ENCODE measurements around the gene EPHB2. TPM values are rescaled to one million over a fixed set of nuclear protein-coding genes. Genes with fewer than 3 reads are reported as not detected.

EPHB2 gene
- total and polyA plus RNA-seq, 7 donors: 1.2 to 38.6 (median 3.0) TPM

GRCh38 chr1:22875241-22875640, 164.6 kb downstream of the EPHB2 start:
- TF ChIP-seq, protein P1, sequence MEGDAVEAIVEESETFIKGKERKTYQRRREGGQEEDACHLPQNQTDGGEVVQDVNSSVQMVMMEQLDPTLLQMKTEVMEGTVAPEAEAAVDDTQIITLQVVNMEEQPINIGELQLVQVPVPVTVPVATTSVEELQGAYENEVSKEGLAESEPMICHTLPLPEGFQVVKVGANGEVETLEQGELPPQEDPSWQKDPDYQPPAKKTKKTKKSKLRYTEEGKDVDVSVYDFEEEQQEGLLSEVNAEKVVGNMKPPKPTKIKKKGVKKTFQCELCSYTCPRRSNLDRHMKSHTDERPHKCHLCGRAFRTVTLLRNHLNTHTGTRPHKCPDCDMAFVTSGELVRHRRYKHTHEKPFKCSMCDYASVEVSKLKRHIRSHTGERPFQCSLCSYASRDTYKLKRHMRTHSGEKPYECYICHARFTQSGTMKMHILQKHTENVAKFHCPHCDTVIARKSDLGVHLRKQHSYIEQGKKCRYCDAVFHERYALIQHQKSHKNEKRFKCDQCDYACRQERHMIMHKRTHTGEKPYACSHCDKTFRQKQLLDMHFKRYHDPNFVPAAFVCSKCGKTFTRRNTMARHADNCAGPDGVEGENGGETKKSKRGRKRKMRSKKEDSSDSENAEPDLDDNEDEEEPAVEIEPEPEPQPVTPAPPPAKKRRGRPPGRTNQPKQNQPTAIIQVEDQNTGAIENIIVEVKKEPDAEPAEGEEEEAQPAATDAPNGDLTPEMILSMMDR (IDR thresholded peaks at IDR 0.05): no peak
- no peak for TF ChIP-seq POLR2A (IDR thresholded peaks at IDR 0.05)
- no peak for TF ChIP-seq EP300 (IDR thresholded peaks at IDR 0.05)
- no peak for TF ChIP-seq POLR2AphosphoS5 (IDR thresholded peaks at IDR 0.05)
- H3K36me3 ChIP-seq: no peaks in the 10 kb centered on the region
- DNase-seq: no peak
- no peaks in the 10 kb centered on the region for H3K9me3 ChIP-seq
- 69 to 71% methylated on average over 10 of the region's 10 CpGs for WGBS, 2 donors
- no peaks in the 10 kb centered on the region for H3K27me3 ChIP-seq
- intact Hi-C loops (cut with DNase I): no loop called here
- H3K4me1 ChIP-seq: peaks cover 0 to 13% (median 8%) of the 10 kb centered on the region in 4 donors
- no peak overlapping the region for H3K4me3 ChIP-seq
- no peak overlapping the region for H3K27ac ChIP-seq

DNA sequence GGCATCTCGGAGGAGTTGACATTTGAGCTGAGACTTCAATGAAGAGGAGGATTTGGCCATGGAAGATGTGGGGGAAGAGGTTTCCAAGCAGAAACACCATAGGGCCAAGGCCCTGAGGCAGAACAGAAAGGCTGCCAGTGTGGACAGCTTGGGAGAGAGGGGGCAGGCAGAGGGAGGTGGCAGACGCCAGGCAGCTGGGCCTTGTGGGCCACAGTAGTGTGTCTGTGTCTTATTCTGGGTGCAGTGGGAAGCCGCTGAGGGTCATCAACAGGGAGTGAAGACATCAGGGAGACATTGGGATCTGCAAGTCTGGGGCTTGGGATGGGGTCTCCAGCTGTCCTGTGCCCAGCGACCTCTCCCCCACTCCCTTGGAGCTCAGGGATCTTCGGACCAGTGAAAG, 165.2 kb downstream of the EPHB2 start:
- no peak overlapping the region for H3K4me3 ChIP-seq
- intact Hi-C loops (cut with DNase I): no loop called here
- no peak for TF ChIP-seq POLR2A (IDR thresholded peaks at IDR 0.05)
- TF ChIP-seq, protein P1 (IDR thresholded peaks at IDR 0.05): no peak
- H3K36me3 ChIP-seq: no peaks in the 10 kb centered on the region
- WGBS, 2 donors: 89 to 94% methylated on average over 5 of the region's 5 CpGs
- H3K27ac ChIP-seq: no peak overlapping the region
- H3K4me1 ChIP-seq: peaks cover 0 to 7% (median 2%) of the 10 kb centered on the region in 4 donors
- no peak for DNase-seq
- no peaks in the 10 kb centered on the region for H3K9me3 ChIP-seq
- H3K27me3 ChIP-seq: no peaks in the 10 kb centered on the region

GRCh38 chr1:22876359-22877111, 165.9 kb downstream of the EPHB2 start:
- WGBS, 2 donors: 79 to 86% methylated on average over 20 of the region's 20 CpGs
- no peaks in the 10 kb centered on the region for H3K36me3 ChIP-seq
- no peak for DNase-seq
- H3K27me3 ChIP-seq: no peaks in the 10 kb centered on the region
- TF ChIP-seq EP300 (IDR thresholded peaks at IDR 0.05): no peak
- no peaks in the 10 kb centered on the region for H3K4me1 ChIP-seq
- intact Hi-C loops (cut with DNase I): no loop called here
- no peaks in the 10 kb centered on the region for H3K9me3 ChIP-seq
- H3K4me3 ChIP-seq: no peak overlapping the region
- H3K27ac ChIP-seq: no peak overlapping the region

- Histone ChIP-seq H3K27me3 (no peaks in the 10 kb centered on the region), H3K27ac (no peak overlapping the region), H3K4me3 (no peak overlapping the region), H3K4me1 (no peaks in the 10 kb centered on the region), H3K36me3 (no peaks in the 10 kb centered on the region), H3K9me3 (no peaks in the 10 kb centered on the region)
- DNase-seq: no peak
- 78 to 87% methylated on average over 12 of the region's 12 CpGs for WGBS, 2 donors
- TF ChIP-seq, protein P1 (IDR thresholded peaks at IDR 0.05): no peak
- no peak for TF ChIP-seq POLR2AphosphoS5 (IDR thresholded peaks at IDR 0.05)
- TF ChIP-seq EP300 (IDR thresholded peaks at IDR 0.05): no peak
- no peak for TF ChIP-seq POLR2A (IDR thresholded peaks at IDR 0.05)
- intact Hi-C loops (cut with DNase I): no loop called here
Measured at GRCh38 chr1:22877112-22877915, 166.7 kb downstream of the EPHB2 start.

- H3K9me3 ChIP-seq: no peaks in the 10 kb centered on the region
- no peak for DNase-seq
- H3K4me3 ChIP-seq: no peak overlapping the region
- intact Hi-C loops (cut with DNase I): no loop called here
- no peaks in the 10 kb centered on the region for H3K27me3 ChIP-seq
- H3K36me3 ChIP-seq: no peaks in the 10 kb centered on the region
- H3K27ac ChIP-seq: no peak overlapping the region
- TF ChIP-seq EP300 (IDR thresholded peaks at IDR 0.05) (no peak), POLR2AphosphoS5 (IDR thresholded peaks at IDR 0.05) (no peak), POLR2A (IDR thresholded peaks at IDR 0.05) (no peak)
- TF ChIP-seq, protein P1 (IDR thresholded peaks at IDR 0.05): no peak
- no peaks in the 10 kb centered on the region for H3K4me1 ChIP-seq
- 93 to 96% methylated on average over 1 of the region's 1 CpG for WGBS, 2 donors
Measured at GRCh38 chr1:22877980-22878379, 167.3 kb downstream of the EPHB2 start.

Measured in sigmoid colon (tissue), 7 donors.